Bronchus fibroblast of lung (primary cell): ENCODE measurements around the gene PTGIR. TPM values are rescaled to one million over a fixed set of nuclear protein-coding genes. Genes with fewer than 3 reads are reported as not detected.

Source experiments
- total RNA-seq: library from RNA; depleted of rRNA; stranded (reverse); fragments of >200 nt; gene quantifications from 2 replicates; pipeline ENCODE4 v1.2.3, GENCODE V29; 2015

The PTGIR gene, protein sequence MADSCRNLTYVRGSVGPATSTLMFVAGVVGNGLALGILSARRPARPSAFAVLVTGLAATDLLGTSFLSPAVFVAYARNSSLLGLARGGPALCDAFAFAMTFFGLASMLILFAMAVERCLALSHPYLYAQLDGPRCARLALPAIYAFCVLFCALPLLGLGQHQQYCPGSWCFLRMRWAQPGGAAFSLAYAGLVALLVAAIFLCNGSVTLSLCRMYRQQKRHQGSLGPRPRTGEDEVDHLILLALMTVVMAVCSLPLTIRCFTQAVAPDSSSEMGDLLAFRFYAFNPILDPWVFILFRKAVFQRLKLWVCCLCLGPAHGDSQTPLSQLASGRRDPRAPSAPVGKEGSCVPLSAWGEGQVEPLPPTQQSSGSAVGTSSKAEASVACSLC
- total RNA-seq: 7.6 and 9.1 TPM in 2 replicates

DNA sequence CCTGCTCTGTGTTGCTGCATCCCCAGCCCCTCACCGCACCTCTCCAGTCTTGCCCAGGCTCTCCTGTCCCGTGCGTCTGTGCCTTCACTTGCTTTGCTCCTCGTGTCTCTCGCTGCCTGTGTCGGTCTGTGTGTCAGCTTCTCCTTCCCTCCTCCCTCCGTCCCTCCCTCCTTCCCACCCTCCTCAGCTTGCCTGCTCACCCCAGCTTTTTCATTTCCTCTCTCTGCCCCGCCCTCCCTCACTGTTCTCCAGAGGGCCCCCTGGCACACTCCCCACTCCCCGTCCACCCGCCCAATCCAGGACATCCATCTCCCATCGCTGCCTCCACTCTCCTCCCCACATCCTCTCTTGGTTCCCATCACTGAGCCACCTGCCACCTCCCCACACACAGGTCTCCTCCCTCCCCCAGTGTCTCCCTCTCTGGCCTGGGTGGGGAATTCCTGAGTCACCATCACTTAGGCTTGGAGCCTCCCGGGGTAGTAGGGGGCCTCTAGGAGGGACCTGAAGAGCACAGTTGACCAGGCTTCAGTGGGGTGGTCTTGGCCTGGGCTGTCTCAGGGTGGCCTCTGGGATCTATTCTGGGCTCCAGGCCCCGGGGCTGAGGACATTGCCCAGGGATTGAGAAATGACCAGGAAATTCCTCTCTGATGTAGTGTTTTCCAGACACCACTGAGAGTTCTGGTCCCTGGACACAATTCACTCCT is at the start of gene PTGIR:
Gene PTGIR, minus strand, starts transcription at position 132 of the 704 bp plus-strand sequence. CDS start 864 bp downstream, outside the sequence.

DNA sequence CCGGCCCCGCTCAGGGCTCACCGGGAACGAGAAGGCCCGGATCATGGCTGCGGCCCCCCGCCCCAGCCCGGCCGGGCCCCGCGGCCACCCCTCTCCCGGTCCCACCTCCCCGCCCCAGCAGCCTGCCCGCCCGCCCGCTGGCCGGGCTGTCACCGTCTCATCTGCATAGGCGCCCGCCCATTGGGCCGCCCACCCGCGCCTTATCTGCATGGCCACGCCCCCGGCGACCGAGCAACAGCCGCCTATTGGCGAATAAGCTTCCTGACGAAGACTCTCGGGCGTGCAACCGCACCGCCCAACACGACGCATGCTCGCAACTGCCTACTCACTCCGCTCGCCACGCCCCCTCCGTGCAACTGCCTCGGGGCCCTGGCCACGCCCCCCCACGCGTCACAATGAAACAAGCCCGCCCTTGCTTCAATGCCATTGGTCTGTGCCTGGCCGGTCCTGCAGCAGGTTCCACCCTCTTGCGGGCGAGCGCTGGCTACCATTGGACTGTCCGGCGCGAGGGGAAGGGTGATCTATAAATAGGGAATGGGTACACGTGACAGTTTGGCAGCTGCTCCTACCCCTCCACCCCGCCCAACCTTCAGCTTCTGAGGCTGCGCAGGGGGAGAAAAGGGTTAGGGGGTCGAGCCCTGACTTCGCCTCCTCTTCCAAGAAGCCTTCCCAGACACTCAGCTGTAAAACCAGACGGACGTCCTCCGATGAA is 36.3 kb upstream of the PTGIR start, which contains the start of gene DACT3:
Gene DACT3, minus strand, starts transcription at position 163 of the 712 bp plus-strand sequence. Its CDS starts 118 bp downstream, at position 45.

DNA sequence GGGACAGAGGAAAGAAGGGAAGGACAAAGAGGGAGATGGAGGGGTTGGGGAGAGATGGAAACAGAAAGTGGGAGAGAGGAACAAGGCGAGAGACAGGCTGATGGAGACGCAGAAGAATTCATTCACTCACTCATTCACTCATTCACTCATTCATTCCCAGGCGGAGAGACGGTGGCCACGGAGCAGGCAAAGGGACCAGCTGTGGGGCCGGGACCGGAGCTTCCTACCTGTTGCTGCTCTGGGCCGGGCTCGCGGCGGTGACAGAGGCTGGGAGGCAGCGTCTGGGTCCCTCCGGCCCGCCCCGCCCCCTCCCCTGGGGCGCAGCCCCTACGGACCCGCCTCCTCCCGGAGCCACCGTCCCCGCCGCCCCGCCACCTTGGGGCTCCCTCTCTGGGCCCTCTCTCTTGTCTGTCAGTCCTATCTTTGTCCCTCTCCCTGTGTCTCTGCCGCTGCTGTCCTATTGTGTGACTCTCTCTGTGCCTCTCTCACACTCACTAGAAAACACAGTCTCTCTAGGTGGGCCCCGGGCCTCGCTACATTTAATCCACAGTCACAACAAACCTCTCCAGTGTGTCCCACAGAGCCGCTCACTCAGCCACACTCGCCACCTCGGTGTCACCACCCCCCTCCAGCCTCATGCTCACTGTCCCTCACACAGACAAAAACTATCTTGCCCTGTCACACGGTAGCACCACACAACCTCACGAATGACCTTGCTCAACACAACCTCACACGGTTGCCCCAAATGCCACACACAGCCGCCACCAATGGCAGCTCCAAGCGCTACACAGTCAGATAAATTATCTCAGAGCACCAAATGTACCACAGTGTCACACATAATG is 11.3 kb upstream of the PTGIR start, which contains the start of gene GNG8:
Gene GNG8, minus strand, starts transcription at position 283 of the 842 bp plus-strand sequence. CDS start 1,520 bp downstream, outside the sequence.

DNA sequence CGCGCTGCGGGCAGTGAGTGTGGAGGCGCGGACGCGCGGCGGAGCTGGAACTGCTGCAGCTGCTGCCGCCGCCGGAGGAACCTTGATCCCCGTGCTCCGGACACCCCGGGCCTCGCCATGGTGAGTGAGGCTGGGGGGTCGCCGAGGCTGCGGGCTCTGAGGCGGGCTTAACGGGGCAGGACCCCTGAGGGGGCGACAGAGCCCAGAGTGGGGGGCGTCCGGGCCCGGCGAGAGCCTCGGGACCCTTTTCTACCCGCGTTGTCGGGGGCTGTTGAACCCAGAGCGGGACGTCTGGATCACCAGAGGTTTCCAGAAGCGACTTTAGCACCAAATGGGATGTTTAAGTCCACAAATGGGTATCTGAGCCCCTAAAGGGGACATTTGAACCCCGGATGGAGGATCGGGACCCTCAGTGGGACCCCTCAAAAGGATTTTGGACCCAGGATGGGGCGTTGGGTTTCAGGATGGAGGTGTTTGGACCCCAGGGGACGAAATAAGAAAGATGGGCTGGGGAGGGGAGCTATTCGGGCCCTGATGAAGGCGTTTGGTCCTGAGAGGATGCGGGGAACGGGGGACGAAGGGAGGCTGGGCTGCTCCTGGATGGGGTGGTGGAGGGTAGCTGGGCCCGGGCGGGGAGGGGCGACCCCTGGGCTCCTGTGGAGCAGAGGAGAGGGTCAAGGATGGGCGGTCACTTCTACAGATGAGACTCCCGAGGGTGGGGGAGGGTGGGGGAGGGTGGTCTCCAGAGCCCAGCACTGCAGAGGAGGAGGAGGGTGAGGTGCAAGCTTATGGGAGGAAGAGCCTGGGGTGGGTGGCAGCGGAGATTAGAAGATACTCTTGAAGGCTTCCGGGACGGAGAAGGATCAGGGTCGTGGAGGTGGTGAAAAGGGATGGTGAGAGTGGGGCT is 23.3 kb downstream of the PTGIR start, which contains the start of gene CALM3:
Gene CALM3, plus strand, starts transcription at position 13 of the 907 bp plus-strand sequence. Its CDS starts 105 bp downstream, at position 118.

Other genes with a start within 250 kb of the PTGIR start
- 28.2 and 30.1 TPM in 2 replicates for gene CCDC8, start 211.5 kb downstream of the PTGIR start, total RNA-seq
- 0.15 and 0.50 TPM in 2 replicates for gene PNMA8C, start 196.2 kb downstream of the PTGIR start, total RNA-seq
- gene PNMA8A, start 153.5 kb downstream of the PTGIR start, total RNA-seq: 3.7 and 3.9 TPM in 2 replicates
- 0.67 and 0.74 TPM in 2 replicates for gene PNMA8B, start 129.2 kb downstream of the PTGIR start, total RNA-seq
- 259 and 274 TPM in 2 replicates for gene CALM3, start 23.8 kb downstream of the PTGIR start, total RNA-seq
- gene GNG8, start 11.1 kb upstream of the PTGIR start, total RNA-seq: not detected in 2 replicates
- gene DACT3, start 36.1 kb upstream of the PTGIR start, total RNA-seq: 0.89 and 1.8 TPM in 2 replicates
- gene PRKD2, start 92.0 kb upstream of the PTGIR start, total RNA-seq: 15.8 and 17.8 TPM in 2 replicates
- gene FKRP, start 121.0 kb upstream of the PTGIR start, total RNA-seq: 19.5 and 29.6 TPM in 2 replicates
- 65.7 and 76.3 TPM in 2 replicates for gene STRN4, start 121.4 kb upstream of the PTGIR start, total RNA-seq
- 282 and 284 TPM in 2 replicates for gene SLC1A5, start 163.5 kb upstream of the PTGIR start, total RNA-seq
- gene AP2S1, start 225.8 kb upstream of the PTGIR start, total RNA-seq: 280 and 286 TPM in 2 replicates
- 20.0 and 20.1 TPM in 2 replicates for gene ARHGAP35, start 235.9 kb upstream of the PTGIR start, total RNA-seq